ENCODE results near the gene NID2.

- TF ChIP-seq CTCF (IDR thresholded peaks at IDR 0.05; ENCODE audit: low read depth, low read length) (no peak), EZH2phosphoT487 (IDR thresholded peaks at IDR 0.05; ENCODE audit: low read depth) (no peak)
These were observed 62.5 kb downstream of the NID2 start for GRCh38 chr14:52006361-52006760.
